ENCODE measurements around the gene CCDC78. TPM values are rescaled to one million over a fixed set of nuclear protein-coding genes. Genes with fewer than 3 reads are reported as not detected.
"Not testable (repeated sequence)": the region's sequence is repeated elsewhere in the genome, so short reads cannot be mapped to it uniquely, and the experiment has no call there.

CCDC78 gene
- total and polyA plus RNA-seq, 2 donors, result 4.8 to 12.4 TPM

DNA sequence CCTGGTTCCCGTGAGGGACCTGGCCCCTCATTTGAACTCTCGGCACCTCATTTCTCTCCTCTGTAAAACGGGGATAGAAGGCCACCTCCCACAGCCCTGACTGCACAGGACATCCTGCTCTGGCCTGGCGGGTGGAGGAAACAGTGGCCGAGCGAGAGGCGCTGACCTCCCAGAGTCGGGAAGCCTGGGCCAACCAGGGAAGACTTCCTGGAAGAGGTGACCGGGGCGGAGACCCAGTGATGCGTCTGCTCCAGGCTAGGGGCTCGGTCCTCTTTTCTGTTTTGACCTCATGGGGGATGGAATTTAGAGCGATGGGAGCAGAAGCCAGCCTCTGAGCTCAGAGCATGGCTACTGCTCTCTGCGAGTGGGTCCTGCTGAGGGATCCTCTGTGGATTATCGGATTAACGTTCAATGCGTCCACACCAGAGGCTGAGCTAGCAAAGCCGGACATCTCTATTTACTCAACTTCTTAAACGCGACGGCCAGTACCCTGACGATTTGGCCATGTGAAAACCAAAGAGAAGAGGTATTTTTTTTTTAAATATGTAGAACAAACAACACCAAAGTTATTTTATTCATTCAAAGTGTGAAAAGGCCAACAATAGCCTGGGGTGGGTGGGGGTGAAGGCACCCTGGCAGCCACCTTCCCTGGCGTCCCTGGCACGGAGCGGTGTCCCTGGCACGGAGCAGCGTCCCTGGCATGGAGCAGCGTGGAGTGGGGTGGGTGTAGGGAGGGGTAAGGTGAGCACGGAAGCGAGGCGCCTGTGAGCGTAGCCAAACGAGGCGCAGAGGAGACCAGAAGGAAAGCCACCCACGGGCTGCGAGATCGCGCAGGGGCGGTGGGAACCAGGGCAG lies 25.1 kb upstream of the CCDC78 start:
- Histone ChIP-seq H3K4me1 (ENCODE audit: control insufficient read depth in 2 of 2, insufficient read depth in 2 of 2, low read length in 2 of 2) (no peaks in the 10 kb centered on the region), H3K27ac (ENCODE audit: low read depth in 1 of 2, low read length in 1 of 2) (no peak overlapping the region), H3K27me3 (ENCODE audit: control insufficient read depth in 2 of 2, insufficient read depth in 1 of 2, low read length in 1 of 2) (peaks cover 0 to 38% of the 10 kb centered on the region in 2 donors), H3K36me3 (ENCODE audit: control insufficient read depth in 2 of 2, insufficient read depth in 2 of 2, low read length in 1 of 2) (no peaks in the 10 kb centered on the region), H3K4me3 (ENCODE audit: low read length in 2 of 2) (no peak overlapping the region), H3K9me3 (ENCODE audit: control insufficient read depth in 2 of 2, insufficient read depth in 1 of 2, low read length in 1 of 2) (no peaks in the 10 kb centered on the region)
- WGBS, result 91% methylated on average over 39 of the region's 39 CpGs
- no peak for DNase-seq (ENCODE audit: low read depth in 6 of 9, low spot score in 9 of 9)

- DNase-seq (ENCODE audit: low read depth in 6 of 9, low spot score in 9 of 9), result no peak
- Histone ChIP-seq H3K4me3 (ENCODE audit: low read length in 2 of 2) (no peak overlapping the region), H3K27ac (ENCODE audit: low read depth in 1 of 2, low read length in 1 of 2) (no peak overlapping the region), H3K36me3 (ENCODE audit: control insufficient read depth in 2 of 2, insufficient read depth in 2 of 2, low read length in 1 of 2) (no peaks in the 10 kb centered on the region), H3K4me1 (ENCODE audit: control insufficient read depth in 2 of 2, insufficient read depth in 2 of 2, low read length in 2 of 2) (no peaks in the 10 kb centered on the region), H3K27me3 (ENCODE audit: control insufficient read depth in 2 of 2, insufficient read depth in 1 of 2, low read length in 1 of 2) (peaks cover 0 to 41% of the 10 kb centered on the region in 2 donors), H3K9me3 (ENCODE audit: control insufficient read depth in 2 of 2, insufficient read depth in 1 of 2, low read length in 1 of 2) (no peaks in the 10 kb centered on the region)
- 92% methylated on average over 9 of the region's 9 CpGs for WGBS
Observed at GRCh38 chr16:750485-750884, 24.2 kb upstream of the CCDC78 start.

DNA sequence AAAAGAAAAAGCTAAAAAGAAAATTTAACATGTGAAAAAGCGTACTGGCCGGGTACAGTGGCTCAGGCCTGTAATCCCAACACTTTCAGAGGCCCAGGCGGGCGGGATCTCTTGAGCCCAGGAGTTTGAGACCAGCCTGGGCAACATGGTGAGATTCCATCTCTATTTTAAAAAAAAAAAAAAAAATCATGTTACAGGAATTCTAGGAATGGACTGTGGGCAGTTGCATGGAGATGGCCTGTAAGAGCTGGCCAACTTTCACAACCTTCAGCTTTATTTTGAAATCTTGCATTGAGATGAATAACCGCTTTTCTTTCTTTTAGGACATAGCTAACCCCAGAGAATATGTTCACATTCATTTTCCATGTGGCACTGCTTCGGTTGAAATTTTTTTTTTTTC lies 22.8 kb upstream of the CCDC78 start:
- Histone ChIP-seq H3K4me3 (ENCODE audit: low read length in 2 of 2) (no peak overlapping the region), H3K36me3 (ENCODE audit: control insufficient read depth in 2 of 2, insufficient read depth in 2 of 2, low read length in 1 of 2) (no peaks in the 10 kb centered on the region), H3K9me3 (ENCODE audit: control insufficient read depth in 2 of 2, insufficient read depth in 1 of 2, low read length in 1 of 2) (no peaks in the 10 kb centered on the region), H3K27me3 (ENCODE audit: control insufficient read depth in 2 of 2, insufficient read depth in 1 of 2, low read length in 1 of 2) (peaks cover 0 to 29% of the 10 kb centered on the region in 2 donors), H3K4me1 (ENCODE audit: control insufficient read depth in 2 of 2, insufficient read depth in 2 of 2, low read length in 2 of 2) (no peaks in the 10 kb centered on the region), H3K27ac (ENCODE audit: low read depth in 1 of 2, low read length in 1 of 2) (no peak overlapping the region)
- DNase-seq (ENCODE audit: low read depth in 6 of 9, low spot score in 9 of 9), result no peak
- 97% methylated on average over 6 of the region's 6 CpGs for WGBS

DNA sequence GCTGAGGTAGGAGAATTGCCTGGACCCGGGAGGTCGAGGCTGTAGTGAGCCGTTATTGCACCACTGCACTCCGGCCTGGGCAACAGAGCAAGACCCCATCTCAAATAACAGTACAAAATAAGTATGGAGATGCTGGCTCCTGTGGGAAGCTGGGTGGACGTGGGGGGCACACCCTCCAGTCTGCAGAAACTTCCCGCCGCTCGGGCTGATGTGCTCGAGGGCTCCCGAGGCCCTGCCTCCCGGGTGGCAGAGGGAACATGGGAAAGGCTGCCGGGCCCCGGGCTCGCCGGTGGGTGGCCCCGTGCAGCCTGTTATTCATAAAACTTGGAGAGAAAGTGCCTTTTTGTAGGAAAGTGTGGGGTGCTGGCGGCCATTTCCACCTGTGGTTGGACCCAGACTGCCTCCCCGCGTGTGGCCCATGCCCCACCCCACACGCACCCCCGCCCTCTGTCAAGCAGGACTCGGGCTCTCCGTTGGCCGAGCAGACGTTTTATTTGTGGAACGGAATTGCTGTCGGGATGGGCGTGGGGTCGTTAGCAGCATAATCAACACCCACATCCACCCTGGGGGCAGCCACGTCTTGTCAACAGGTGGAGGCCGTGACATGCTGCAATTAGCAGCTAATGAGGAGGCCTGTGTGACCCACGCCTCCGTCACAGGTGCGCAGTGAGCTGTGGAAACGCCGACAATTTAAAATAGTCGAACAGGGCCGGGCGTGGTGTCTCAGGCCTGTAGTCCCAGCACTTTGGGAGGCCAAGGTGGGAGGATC lies 21.9 kb upstream of the CCDC78 start:
- no peaks in the 10 kb centered on the region for H3K36me3 ChIP-seq (ENCODE audit: control insufficient read depth in 2 of 2, insufficient read depth in 2 of 2, low read length in 1 of 2)
- 96% methylated on average over 39 of the region's 39 CpGs for WGBS
- no peaks in the 10 kb centered on the region for H3K4me1 ChIP-seq (ENCODE audit: control insufficient read depth in 2 of 2, insufficient read depth in 2 of 2, low read length in 2 of 2)
- H3K27ac ChIP-seq (ENCODE audit: low read depth in 1 of 2, low read length in 1 of 2), result no peak overlapping the region
- H3K27me3 ChIP-seq (ENCODE audit: control insufficient read depth in 2 of 2, insufficient read depth in 1 of 2, low read length in 1 of 2), result peaks cover 0 to 27% of the 10 kb centered on the region in 2 donors
- H3K9me3 ChIP-seq (ENCODE audit: control insufficient read depth in 2 of 2, insufficient read depth in 1 of 2, low read length in 1 of 2), result no peaks in the 10 kb centered on the region
- DNase-seq (ENCODE audit: low read depth in 6 of 9, low spot score in 9 of 9), result no peak
- no peak overlapping the region for H3K4me3 ChIP-seq (ENCODE audit: low read length in 2 of 2)

DNA sequence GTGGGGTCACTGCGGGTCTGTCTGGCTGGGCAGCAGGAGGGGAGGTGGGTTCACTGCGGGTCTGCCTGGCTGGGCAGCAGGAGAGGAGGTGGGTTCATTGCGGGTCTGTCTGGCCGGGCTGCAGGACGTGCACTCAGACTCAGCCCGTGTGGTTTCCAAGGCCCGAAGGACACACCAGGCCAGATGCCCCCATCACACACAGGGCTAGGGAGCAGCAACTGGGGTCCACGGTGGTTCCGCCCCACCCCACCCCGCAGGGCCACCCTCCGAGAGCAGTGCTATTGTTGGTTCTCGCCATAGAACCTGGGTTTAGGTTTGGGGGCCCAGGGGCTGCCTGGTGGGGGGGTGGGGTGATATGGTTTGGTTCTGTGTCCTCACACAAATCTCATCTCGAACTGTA lies 20.4 kb upstream of the CCDC78 start:
- WGBS, result 91% methylated on average over 13 of the region's 13 CpGs
- H3K9me3 ChIP-seq (ENCODE audit: control insufficient read depth in 2 of 2, insufficient read depth in 1 of 2, low read length in 1 of 2), result no peaks in the 10 kb centered on the region
- peaks cover 0 to 21% of the 10 kb centered on the region in 2 donors for H3K27me3 ChIP-seq (ENCODE audit: control insufficient read depth in 2 of 2, insufficient read depth in 1 of 2, low read length in 1 of 2)
- no peaks in the 10 kb centered on the region for H3K36me3 ChIP-seq (ENCODE audit: control insufficient read depth in 2 of 2, insufficient read depth in 2 of 2, low read length in 1 of 2)
- no peak overlapping the region for H3K4me3 ChIP-seq (ENCODE audit: low read length in 2 of 2)
- DNase-seq (ENCODE audit: low read depth in 6 of 9, low spot score in 9 of 9), result no peak
- no peaks in the 10 kb centered on the region for H3K4me1 ChIP-seq (ENCODE audit: control insufficient read depth in 2 of 2, insufficient read depth in 2 of 2, low read length in 2 of 2)
- no peak overlapping the region for H3K27ac ChIP-seq (ENCODE audit: low read depth in 1 of 2, low read length in 1 of 2)

- no peaks in the 10 kb centered on the region for H3K9me3 ChIP-seq (ENCODE audit: control insufficient read depth in 2 of 2, insufficient read depth in 1 of 2, low read length in 1 of 2)
- no peak overlapping the region for H3K27ac ChIP-seq (ENCODE audit: low read depth in 1 of 2, low read length in 1 of 2)
- peaks cover 4% of the 10 kb centered on the region in 2 donors for H3K4me1 ChIP-seq (ENCODE audit: control insufficient read depth in 2 of 2, insufficient read depth in 2 of 2, low read length in 2 of 2)
- WGBS, result 10% methylated on average over 14 of the region's 14 CpGs
- no peak overlapping the region for H3K4me3 ChIP-seq (ENCODE audit: low read length in 2 of 2)
- no peaks in the 10 kb centered on the region for H3K36me3 ChIP-seq (ENCODE audit: control insufficient read depth in 2 of 2, insufficient read depth in 2 of 2, low read length in 1 of 2)
- peaks cover 0 to 12% of the 10 kb centered on the region in 2 donors for H3K27me3 ChIP-seq (ENCODE audit: control insufficient read depth in 2 of 2, insufficient read depth in 1 of 2, low read length in 1 of 2)
- no peak for DNase-seq (ENCODE audit: low read depth in 6 of 9, low spot score in 9 of 9)
Observed at GRCh38 chr16:745739-746138, 19.5 kb upstream of the CCDC78 start.

- DNase-seq (ENCODE audit: low read depth in 6 of 9, low spot score in 9 of 9), result no peak
Observed at GRCh38 chr16:743794-744500, 17.7 kb upstream of the CCDC78 start.

DNA sequence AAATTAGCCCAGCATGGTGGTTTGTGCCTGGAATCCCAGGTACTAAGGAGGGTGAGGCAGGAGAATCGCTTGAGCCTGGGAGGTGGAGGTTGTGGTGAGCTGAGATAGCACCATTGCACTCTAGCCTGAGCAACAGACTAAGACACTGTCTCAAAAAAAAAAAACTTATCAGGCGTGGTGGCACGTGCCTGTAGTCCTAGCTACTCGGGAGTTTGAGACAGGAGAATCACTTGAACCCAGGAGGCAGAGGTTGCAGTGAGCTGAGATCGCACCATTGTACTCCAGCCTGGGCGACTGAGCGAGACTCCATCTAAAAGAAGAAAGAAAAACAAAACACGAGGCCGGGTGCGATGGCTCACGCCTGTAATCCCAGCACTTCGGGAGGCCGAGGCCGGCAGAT lies 16.7 kb upstream of the CCDC78 start:
- Histone ChIP-seq H3K4me1 (ENCODE audit: control insufficient read depth in 2 of 2, insufficient read depth in 2 of 2, low read length in 2 of 2) (peaks cover 17 to 18% of the 10 kb centered on the region in 2 donors), H3K27me3 (ENCODE audit: control insufficient read depth in 2 of 2, insufficient read depth in 1 of 2, low read length in 1 of 2) (peaks cover 0 to 11% of the 10 kb centered on the region in 2 donors), H3K36me3 (ENCODE audit: control insufficient read depth in 2 of 2, insufficient read depth in 2 of 2, low read length in 1 of 2) (peaks cover 0 to 10% of the 10 kb centered on the region in 2 donors)
- not testable (repeated sequence) for H3K9me3 ChIP-seq (ENCODE audit: control insufficient read depth in 2 of 2, insufficient read depth in 1 of 2, low read length in 1 of 2); H3K4me3 ChIP-seq (ENCODE audit: low read length in 2 of 2); DNase-seq (ENCODE audit: low read depth in 6 of 9, low spot score in 9 of 9); H3K27ac ChIP-seq (ENCODE audit: low read depth in 1 of 2, low read length in 1 of 2)
- WGBS, result 96% methylated on average over 14 of the region's 14 CpGs

More at GRCh38 chr16:743794-744500, 17.7 kb upstream of the CCDC78 start:
- H3K4me3 ChIP-seq (ENCODE audit: low read length in 2 of 2), result no peak overlapping the region
- H3K4me1 ChIP-seq (ENCODE audit: control insufficient read depth in 2 of 2, insufficient read depth in 2 of 2, low read length in 2 of 2), result peaks cover 11 to 15% of the 10 kb centered on the region in 2 donors
- peaks cover 0 to 11% of the 10 kb centered on the region in 2 donors for H3K27me3 ChIP-seq (ENCODE audit: control insufficient read depth in 2 of 2, insufficient read depth in 1 of 2, low read length in 1 of 2)
- H3K27ac ChIP-seq (ENCODE audit: low read depth in 1 of 2, low read length in 1 of 2), result no peak overlapping the region
- no peaks in the 10 kb centered on the region for H3K9me3 ChIP-seq (ENCODE audit: control insufficient read depth in 2 of 2, insufficient read depth in 1 of 2, low read length in 1 of 2)
- 95% methylated on average over 21 of the region's 21 CpGs for WGBS
- peaks cover 0 to 4% of the 10 kb centered on the region in 2 donors for H3K36me3 ChIP-seq (ENCODE audit: control insufficient read depth in 2 of 2, insufficient read depth in 2 of 2, low read length in 1 of 2)

Measured in thymus (tissue), 11 donors.